HCT116 (cell line): Measurements from ENCODE around the gene TRIM23. TPM values are rescaled to one million over a fixed set of nuclear protein-coding genes. Genes with fewer than 3 reads are reported as not detected.
"Not testable (repeated sequence)": the region's sequence is repeated elsewhere in the genome, so short reads cannot be mapped to it uniquely, and the experiment has no call there.

Experiments
- ATAC-seq: fragments of 200-7000 bp; cut with Tn5 transposase; 2 replicates; pipeline ENCODE4 v1.9.1; 2020; ENCODE audit warnings: mild to moderate bottlenecking, moderate library complexity
- BruUV-seq: library from RNA; stranded (reverse); fragments of 400-500 nt; replicated peaks from 2 replicates; lab custom pipeline; 2021; lab: Mats Ljungman, UMichigan
- CTCF ChIA-PET: fragments of 300-600 bp; sonication (Branson Sonifier 250); formaldehyde crosslinking; loops from one replicate; lab custom pipeline; 2021; ENCODE audit warnings: antibody characterized with exemption; lab: Charles Lee
- POLR2A ChIA-PET: fragments of 300-600, 350-600 bp; sonication (Branson Sonifier 250); formaldehyde crosslinking; loops from one replicate; lab custom pipeline; 2021; ENCODE audit warnings: antibody characterized with exemption; lab: Charles Lee
- RAD21 ChIA-PET, 2 experiments: fragments of 300-600 bp; sonication (Branson Sonifier 250); formaldehyde crosslinking; loops; one replicate each; lab custom pipeline; 2023; ENCODE audit warnings: low total read pairs in 2 of 2; ENCODE audit not compliant: uncharacterized antibody in 2 of 2, unreplicated experiment in 2 of 2, low non-redundant PET in 1 of 2; lab: Charles Lee
- DNase-seq: peaks from one replicate; pipeline ENCODE4 v3.0.0-alpha.2; 2010; ENCODE audit warnings: low read depth, low spot score
- H2AFZ ChIP-seq: fragments of 200-600 bp; shearing (Covaris generic), sonication (generic); 2 replicates; pipeline ENCODE4 v1.6.1; 2017; ENCODE audit warnings: low read depth, mixed run types, mixed read lengths, antibody characterized with exemption, low read length; ENCODE audit not compliant: poor library complexity, severe bottlenecking
- H3K27ac ChIP-seq: 2 replicates; pipeline ENCODE4 v1.5.1; 2012; ENCODE audit warnings: low read depth, low read length
- H3K27me3 ChIP-seq: fragments of 200-600 bp; sonication (generic); 2 replicates; pipeline ENCODE4 v1.6.1; 2016; ENCODE audit warnings: mixed run types, low read length, mixed read lengths; ENCODE audit not compliant: insufficient read depth
- H3K36me3 ChIP-seq, 2 experiments: fragments of 200-500 bp in 1 of 2; fragments of 200-600 bp in 1 of 2; sonication (Bioruptor generic) in 1 of 2; sonication (generic) in 1 of 2; 2 replicates each; pipeline versions ENCODE4 v1.5.1 to v1.6.1; 2014 to 2016; ENCODE audit warnings: low read length in 2 of 2, inconsistent platforms in 1 of 2, mixed read lengths in 1 of 2, mixed run types in 1 of 2; ENCODE audit not compliant: insufficient read depth in 2 of 2, control insufficient read depth in 1 of 2
- H3K4me1 ChIP-seq, 2 experiments: fragments of 200-600 bp in 1 of 2; sonication (generic) in 1 of 2; 2 replicates each; pipeline versions ENCODE4 v1.5.1 to v1.6.1; 2012 to 2017; ENCODE audit warnings: low read length in 2 of 2, inconsistent platforms in 1 of 2, mild to moderate bottlenecking in 1 of 2, mixed read lengths in 1 of 2, mixed run types in 1 of 2, moderate library complexity in 1 of 2; ENCODE audit not compliant: insufficient read depth in 2 of 2, control insufficient read depth in 1 of 2
- H3K4me2 ChIP-seq: fragments of 200-600 bp; sonication (generic); 2 replicates; pipeline ENCODE4 v1.6.1; 2017; ENCODE audit warnings: mixed run types, low read length, mixed read lengths
- H3K4me3 ChIP-seq, 2 experiments: fragments of 200-600 bp in 1 of 2; sonication (generic) in 1 of 2; replicated peaks in 1 of 2; 2 replicates each; pipeline ENCODE4 v1.5.1; 2011 to 2016; ENCODE audit warnings: low read length in 2 of 2, control low read depth in 1 of 2, low read depth in 1 of 2, mild to moderate bottlenecking in 1 of 2, mixed read lengths in 1 of 2, mixed run types in 1 of 2
- H3K79me2 ChIP-seq: fragments of 200-600 bp; sonication (generic); 2 replicates; pipeline ENCODE4 v1.6.1; 2017; ENCODE audit warnings: mild to moderate bottlenecking, mixed run types, low read length, moderate library complexity, mixed read lengths; ENCODE audit not compliant: insufficient read depth
- H3K9ac ChIP-seq: fragments of 200-600 bp; sonication (generic); 2 replicates; pipeline ENCODE4 v1.6.1; 2016; ENCODE audit warnings: low read length, mixed read lengths
- H3K9me2 ChIP-seq: fragments of 200-600 bp; sonication (generic), shearing (Covaris generic); 2 replicates; pipeline ENCODE4 v1.6.1; 2017; ENCODE audit warnings: mixed run types, mild to moderate bottlenecking, moderate library complexity; ENCODE audit not compliant: insufficient read depth
- H3K9me3 ChIP-seq, 2 experiments: fragments of 200-500 bp in 1 of 2; fragments of 200-600 bp in 1 of 2; sonication (Bioruptor generic) in 1 of 2; sonication (generic) in 1 of 2; 2 replicates each; pipeline ENCODE4 v1.6.1; 2014 to 2017; ENCODE audit warnings: low read length in 2 of 2, mixed read lengths in 2 of 2, inconsistent platforms in 1 of 2, low read depth in 1 of 2, mild to moderate bottlenecking in 1 of 2, mixed run types in 1 of 2, moderate library complexity in 1 of 2; ENCODE audit not compliant: control insufficient read depth in 1 of 2, insufficient read depth in 1 of 2
- H4K20me1 ChIP-seq: fragments of 200-600 bp; sonication (generic), shearing (Covaris generic); 2 replicates; pipeline ENCODE4 v1.6.1; 2017; ENCODE audit warnings: mixed run types, mild to moderate bottlenecking, moderate library complexity; ENCODE audit not compliant: insufficient read depth
- CBX3 ChIP-seq: IDR thresholded peaks from 2 replicates; pipeline ENCODE4 v1.6.1; 2012; ENCODE audit warnings: low read depth
- CEBPB ChIP-seq: IDR thresholded peaks from 2 replicates; pipeline ENCODE4 v1.6.1; 2012; ENCODE audit warnings: low read depth
- CTCF ChIP-seq, 3 experiments: fragments of 200-600 bp in 1 of 3; sonication (generic) in 1 of 3; IDR thresholded peaks in 2 of 3; conservative IDR thresholded peaks in 1 of 3; 2 replicates each; pipeline ENCODE4 v1.5.1; 2012 to 2017; ENCODE audit warnings: low read depth in 2 of 3, low read length in 2 of 3, antibody characterized with exemption in 1 of 3, borderline replicate concordance in 1 of 3, control low read depth in 1 of 3, mild to moderate bottlenecking in 1 of 3, mixed read lengths in 1 of 3, mixed run types in 1 of 3, moderate library complexity in 1 of 3; ENCODE audit not compliant: insufficient read depth in 1 of 3
- EGR1 ChIP-seq: IDR thresholded peaks from 2 replicates; pipeline ENCODE4 v1.6.1; 2012; ENCODE audit warnings: low read depth
- EZH2 ChIP-seq: fragments of 200-600 bp; sonication (generic); IDR thresholded peaks from 2 replicates; pipeline ENCODE4 v1.6.1; 2017; ENCODE audit warnings: antibody characterized with exemption, mixed run types
- EZH2phosphoT487 ChIP-seq: fragments of 200-600 bp; IDR thresholded peaks from 2 replicates; pipeline ENCODE4 v1.6.1; 2018; ENCODE audit warnings: antibody characterized with exemption, borderline replicate concordance
- FOSL1 ChIP-seq: IDR thresholded peaks from 2 replicates; pipeline ENCODE4 v1.6.1; 2012; ENCODE audit warnings: low read depth
- MAX ChIP-seq: IDR thresholded peaks from 2 replicates; pipeline ENCODE4 v1.6.1; 2012
- POLR2AphosphoS5 ChIP-seq: IDR thresholded peaks from 2 replicates; pipeline ENCODE4 v1.6.1; 2011; ENCODE audit warnings: mild to moderate bottlenecking, low read depth, low read length, moderate library complexity
- RAD21 ChIP-seq: IDR thresholded peaks from 2 replicates; pipeline ENCODE4 v1.6.1; 2012; ENCODE audit warnings: low read depth, mild to moderate bottlenecking
- SIN3A ChIP-seq: IDR thresholded peaks from 2 replicates; pipeline ENCODE4 v1.6.1; 2012; ENCODE audit warnings: low read depth
- SRF ChIP-seq: IDR thresholded peaks from 2 replicates; pipeline ENCODE4 v1.6.1; 2012; ENCODE audit warnings: low read depth
- YY1 ChIP-seq: IDR thresholded peaks from 2 replicates; pipeline ENCODE4 v1.6.1; 2011; ENCODE audit warnings: low read length, low read depth, moderate library complexity, mild to moderate bottlenecking; ENCODE audit not compliant: insufficient replicate concordance; ENCODE audit errors: extremely low read depth
- ZNF274 ChIP-seq: fragments of 200-500 bp; sonication (Bioruptor generic); IDR thresholded peaks from 2 replicates; pipeline ENCODE4 v1.6.1; 2014; ENCODE audit warnings: mild to moderate bottlenecking, low read depth, low read length, inconsistent platforms
- intact Hi-C: fragments of 100-400 bp; cut with micrococcal nuclease; formaldehyde crosslinking; loops from 2 replicates; pipeline ENCODE4 v1.10.0; 2022
- total RNA-seq: library from RNA; stranded (reverse); gene quantifications from one replicate; pipeline ENCODE4 v1.2.1, GENCODE V29; 2021; ENCODE audit not compliant: unreplicated experiment
- TF ChIP-seq, protein P1 (sequence below): IDR thresholded peaks from 2 replicates; pipeline ENCODE4 v1.6.1; 2012; ENCODE audit warnings: low read depth

Gene TRIM23
- total RNA-seq, 1 experiment from 2014 or later = 12.2 TPM

- no peak overlapping the region for H3K27ac ChIP-seq
- no peaks in the 10 kb centered on the region for H3K36me3 ChIP-seq
- H3K4me2 ChIP-seq = peak overlapping the region; percentile 83
- peak overlapping the region; percentile 78 to 79 for H3K4me3 ChIP-seq
- peaks cover 3% of the 10 kb centered on the region; the same call in 1 of the 2 replicates for H4K20me1 ChIP-seq
- peaks cover 52% of the 10 kb centered on the region for H3K79me2 ChIP-seq
- no peak for ATAC-seq
- no peaks in the 10 kb centered on the region for H3K9me2 ChIP-seq
- peaks cover 2 to 17% of the 10 kb centered on the region in 2 experiments; a peak in 2 of 4 replicates for H3K4me1 ChIP-seq
- no peak overlapping the region for H2AFZ ChIP-seq
- RAD21 ChIA-PET = no interaction called here
- no peaks in the 10 kb centered on the region for H3K9me3 ChIP-seq
- POLR2A ChIA-PET = no interaction called here
- TF ChIP-seq CEBPB (no peak), SIN3A (no peak), YY1 (no peak), POLR2AphosphoS5 (no peak), CBX3 (no peak), FOSL1 (no peak), ZNF274 (no peak), EGR1 (no peak), EZH2phosphoT487 (no peak), CTCF (IDR thresholded peaks at IDR 0.05 in 2 of 3, conservative IDR thresholded peaks at IDR 0.05 in 1 of 3; ENCODE audit: borderline replicate concordance in 1 of 3, insufficient read depth in 1 of 3, low read depth in 2 of 3, low read length in 2 of 3) (no peak), EZH2 (no peak), MAX (no peak), RAD21 (no peak), SRF (no peak)
- TF ChIP-seq, protein P1, sequence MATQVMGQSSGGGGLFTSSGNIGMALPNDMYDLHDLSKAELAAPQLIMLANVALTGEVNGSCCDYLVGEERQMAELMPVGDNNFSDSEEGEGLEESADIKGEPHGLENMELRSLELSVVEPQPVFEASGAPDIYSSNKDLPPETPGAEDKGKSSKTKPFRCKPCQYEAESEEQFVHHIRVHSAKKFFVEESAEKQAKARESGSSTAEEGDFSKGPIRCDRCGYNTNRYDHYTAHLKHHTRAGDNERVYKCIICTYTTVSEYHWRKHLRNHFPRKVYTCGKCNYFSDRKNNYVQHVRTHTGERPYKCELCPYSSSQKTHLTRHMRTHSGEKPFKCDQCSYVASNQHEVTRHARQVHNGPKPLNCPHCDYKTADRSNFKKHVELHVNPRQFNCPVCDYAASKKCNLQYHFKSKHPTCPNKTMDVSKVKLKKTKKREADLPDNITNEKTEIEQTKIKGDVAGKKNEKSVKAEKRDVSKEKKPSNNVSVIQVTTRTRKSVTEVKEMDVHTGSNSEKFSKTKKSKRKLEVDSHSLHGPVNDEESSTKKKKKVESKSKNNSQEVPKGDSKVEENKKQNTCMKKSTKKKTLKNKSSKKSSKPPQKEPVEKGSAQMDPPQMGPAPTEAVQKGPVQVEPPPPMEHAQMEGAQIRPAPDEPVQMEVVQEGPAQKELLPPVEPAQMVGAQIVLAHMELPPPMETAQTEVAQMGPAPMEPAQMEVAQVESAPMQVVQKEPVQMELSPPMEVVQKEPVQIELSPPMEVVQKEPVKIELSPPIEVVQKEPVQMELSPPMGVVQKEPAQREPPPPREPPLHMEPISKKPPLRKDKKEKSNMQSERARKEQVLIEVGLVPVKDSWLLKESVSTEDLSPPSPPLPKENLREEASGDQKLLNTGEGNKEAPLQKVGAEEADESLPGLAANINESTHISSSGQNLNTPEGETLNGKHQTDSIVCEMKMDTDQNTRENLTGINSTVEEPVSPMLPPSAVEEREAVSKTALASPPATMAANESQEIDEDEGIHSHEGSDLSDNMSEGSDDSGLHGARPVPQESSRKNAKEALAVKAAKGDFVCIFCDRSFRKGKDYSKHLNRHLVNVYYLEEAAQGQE = no peak
- BruUV-seq = no TSS peak
- intact Hi-C loops = no loop called here
- CTCF ChIA-PET = no interaction called here
- DNase-seq = no peak
- H3K9ac ChIP-seq = peak overlapping the region; percentile 78
- H3K27me3 ChIP-seq = no peaks in the 10 kb centered on the region
These were observed 651 bp downstream of the TRIM23 start for GRCh38 chr5:65623482-65623881.

DNA sequence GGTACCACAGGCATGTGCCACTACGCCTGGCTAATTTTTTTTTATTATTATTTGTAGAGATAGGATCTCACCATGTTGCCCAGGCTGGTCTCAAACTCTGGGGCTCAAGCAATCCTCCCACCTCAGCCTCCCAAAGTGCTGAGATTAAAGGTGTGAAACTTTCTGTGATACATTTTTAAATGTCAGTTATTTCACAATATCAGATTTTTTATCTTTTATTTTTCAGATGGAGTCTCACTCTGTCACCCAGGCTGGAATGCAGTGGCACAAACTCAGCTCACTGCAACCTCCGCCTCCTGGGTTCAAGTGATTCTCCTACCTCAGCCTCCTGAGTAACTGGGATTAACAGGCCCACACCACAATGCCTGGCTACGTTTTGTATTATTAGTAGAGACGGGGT is 2.2 kb downstream of the TRIM23 start:
- intact Hi-C loops, H2AFZ ChIP-seq, H3K9me3 ChIP-seq, ATAC-seq, POLR2A ChIA-PET, H3K27me3 ChIP-seq, H3K27ac ChIP-seq, RAD21 ChIA-PET, DNase-seq, CTCF ChIA-PET, BruUV-seq, H4K20me1 ChIP-seq, H3K4me3 ChIP-seq, H3K9me2 ChIP-seq, H3K4me2 ChIP-seq, H3K9ac ChIP-seq, H3K36me3 ChIP-seq: not testable (repeated sequence)
- H3K79me2 ChIP-seq = peaks cover 36% of the 10 kb centered on the region
- peaks cover 2 to 17% of the 10 kb centered on the region in 2 experiments; a peak in 2 of 4 replicates for H3K4me1 ChIP-seq
